ENCODE results near the gene HSPBP1. TPM values are rescaled to one million over a fixed set of nuclear protein-coding genes. Genes with fewer than 3 reads are reported as not detected.
A peak's percentile ranks its signal among the peaks of the same experiment; 100 is the strongest.

HSPBP1 gene
- polyA plus RNA-seq, 1 donor from 2014 or later, result 61.1 TPM

DNA sequence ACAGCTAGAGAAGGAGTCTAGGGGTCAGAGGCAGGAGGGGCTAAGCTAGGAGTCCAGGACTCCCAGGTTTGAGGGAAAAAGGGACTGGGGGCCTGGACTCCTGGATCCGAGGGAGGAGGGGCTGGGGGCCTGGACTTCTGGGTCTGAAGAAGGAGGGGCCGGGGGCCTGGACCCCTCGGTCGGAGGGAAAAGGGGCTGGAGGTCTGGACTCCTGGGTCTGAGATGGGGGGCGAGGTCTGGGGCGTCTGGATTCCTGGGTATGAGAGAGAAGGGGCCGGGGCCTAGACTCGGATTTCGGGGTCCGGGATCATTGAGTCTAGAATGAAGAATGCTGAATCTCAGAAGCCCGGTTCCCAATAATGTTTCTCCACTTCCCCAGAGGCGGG, 22.4 kb upstream of the HSPBP1 start:
- Histone ChIP-seq H3K9ac (ENCODE audit: low read length) (no peak overlapping the region), H3K9me2 (ENCODE audit: insufficient read depth, low read length) (no peaks in the 10 kb centered on the region), H3K27ac (ENCODE audit: low read length) (no peak overlapping the region)

GRCh38 chr19:55301459-55302317, 21.8 kb upstream of the HSPBP1 start:
- no peak overlapping the region for H3K4me2 ChIP-seq (ENCODE audit: low read length)
- no peaks in the 10 kb centered on the region for H3K79me2 ChIP-seq (replicated peaks; ENCODE audit: insufficient read depth, low read length)
- no peaks in the 10 kb centered on the region for H3K9me2 ChIP-seq (ENCODE audit: insufficient read depth, low read length)
- H3F3A ChIP-seq (ENCODE audit: insufficient read depth, low read length, poor library complexity, severe bottlenecking), result no peaks in the 10 kb centered on the region
- no peaks in the 10 kb centered on the region for H3K27me3 ChIP-seq (ENCODE audit: insufficient read depth, low read depth, low read length)
- no peaks in the 10 kb centered on the region for H3K36me3 ChIP-seq (ENCODE audit: insufficient read depth, low read length)
- H3K9me3 ChIP-seq (ENCODE audit: low read length), result no peaks in the 10 kb centered on the region
- no peak overlapping the region for H3K4me3 ChIP-seq (ENCODE audit: low read length)
- no peaks in the 10 kb centered on the region for H4K20me1 ChIP-seq (ENCODE audit: insufficient read depth)
- no peak overlapping the region for H3K27ac ChIP-seq (ENCODE audit: low read length)
- no peak overlapping the region for H2AFZ ChIP-seq (ENCODE audit: low read depth, low read length)
- H3K9ac ChIP-seq (ENCODE audit: low read length), result no peak overlapping the region
- peak; percentile 12 for TF ChIP-seq POLR2AphosphoS5 (IDR thresholded peaks at IDR 0.05)
- TF ChIP-seq, protein P1, sequence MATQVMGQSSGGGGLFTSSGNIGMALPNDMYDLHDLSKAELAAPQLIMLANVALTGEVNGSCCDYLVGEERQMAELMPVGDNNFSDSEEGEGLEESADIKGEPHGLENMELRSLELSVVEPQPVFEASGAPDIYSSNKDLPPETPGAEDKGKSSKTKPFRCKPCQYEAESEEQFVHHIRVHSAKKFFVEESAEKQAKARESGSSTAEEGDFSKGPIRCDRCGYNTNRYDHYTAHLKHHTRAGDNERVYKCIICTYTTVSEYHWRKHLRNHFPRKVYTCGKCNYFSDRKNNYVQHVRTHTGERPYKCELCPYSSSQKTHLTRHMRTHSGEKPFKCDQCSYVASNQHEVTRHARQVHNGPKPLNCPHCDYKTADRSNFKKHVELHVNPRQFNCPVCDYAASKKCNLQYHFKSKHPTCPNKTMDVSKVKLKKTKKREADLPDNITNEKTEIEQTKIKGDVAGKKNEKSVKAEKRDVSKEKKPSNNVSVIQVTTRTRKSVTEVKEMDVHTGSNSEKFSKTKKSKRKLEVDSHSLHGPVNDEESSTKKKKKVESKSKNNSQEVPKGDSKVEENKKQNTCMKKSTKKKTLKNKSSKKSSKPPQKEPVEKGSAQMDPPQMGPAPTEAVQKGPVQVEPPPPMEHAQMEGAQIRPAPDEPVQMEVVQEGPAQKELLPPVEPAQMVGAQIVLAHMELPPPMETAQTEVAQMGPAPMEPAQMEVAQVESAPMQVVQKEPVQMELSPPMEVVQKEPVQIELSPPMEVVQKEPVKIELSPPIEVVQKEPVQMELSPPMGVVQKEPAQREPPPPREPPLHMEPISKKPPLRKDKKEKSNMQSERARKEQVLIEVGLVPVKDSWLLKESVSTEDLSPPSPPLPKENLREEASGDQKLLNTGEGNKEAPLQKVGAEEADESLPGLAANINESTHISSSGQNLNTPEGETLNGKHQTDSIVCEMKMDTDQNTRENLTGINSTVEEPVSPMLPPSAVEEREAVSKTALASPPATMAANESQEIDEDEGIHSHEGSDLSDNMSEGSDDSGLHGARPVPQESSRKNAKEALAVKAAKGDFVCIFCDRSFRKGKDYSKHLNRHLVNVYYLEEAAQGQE (IDR thresholded peaks at IDR 0.05; ENCODE audit: borderline replicate concordance), result no peak
- no peak for TF ChIP-seq MXI1 (conservative IDR thresholded peaks at IDR 0.05; ENCODE audit: poor library complexity, severe bottlenecking)
- TF ChIP-seq SMC3 (conservative IDR thresholded peaks at IDR 0.05; ENCODE audit: poor library complexity), result peak; percentile 89
- no peak for TF ChIP-seq TAF1 (IDR thresholded peaks at IDR 0.05; ENCODE audit: low read depth)
- peak; percentile 94 for TF ChIP-seq CTCF (IDR thresholded peaks at IDR 0.05; ENCODE audit: poor library complexity, severe bottlenecking)
- no peak for TF ChIP-seq EZH2 (IDR thresholded peaks at IDR 0.05; ENCODE audit: borderline replicate concordance, insufficient read depth, low read length, poor library complexity, severe bottlenecking)

More for the DNA sequence above, 22.4 kb upstream of the HSPBP1 start:
- Histone ChIP-seq H3K79me2 (replicated peaks; ENCODE audit: insufficient read depth, low read length) (no peaks in the 10 kb centered on the region), H2AFZ (ENCODE audit: low read depth, low read length) (no peak overlapping the region), H3K4me3 (ENCODE audit: low read length) (no peak overlapping the region), H3K27me3 (ENCODE audit: insufficient read depth, low read depth, low read length) (no peaks in the 10 kb centered on the region), H4K20me1 (ENCODE audit: insufficient read depth) (no peaks in the 10 kb centered on the region), H3K36me3 (ENCODE audit: insufficient read depth, low read length) (no peaks in the 10 kb centered on the region), H3K9me3 (ENCODE audit: low read length) (no peaks in the 10 kb centered on the region), H3F3A (ENCODE audit: insufficient read depth, low read length, poor library complexity, severe bottlenecking) (no peaks in the 10 kb centered on the region), H3K4me2 (ENCODE audit: low read length) (no peak overlapping the region)
- no peak for TF ChIP-seq POLR2AphosphoS5 (IDR thresholded peaks at IDR 0.05)
- TF ChIP-seq MXI1 (conservative IDR thresholded peaks at IDR 0.05; ENCODE audit: poor library complexity, severe bottlenecking), result no peak
- no peak for TF ChIP-seq EZH2 (IDR thresholded peaks at IDR 0.05; ENCODE audit: borderline replicate concordance, insufficient read depth, low read length, poor library complexity, severe bottlenecking)
- TF ChIP-seq CTCF (IDR thresholded peaks at IDR 0.05; ENCODE audit: poor library complexity, severe bottlenecking), result no peak
- TF ChIP-seq RAD21 (conservative IDR thresholded peaks at IDR 0.05), result no peak
- no peak for TF ChIP-seq SMC3 (conservative IDR thresholded peaks at IDR 0.05; ENCODE audit: poor library complexity)
- TF ChIP-seq, protein P1 (IDR thresholded peaks at IDR 0.05; ENCODE audit: borderline replicate concordance), result no peak
- no peak for TF ChIP-seq TAF1 (IDR thresholded peaks at IDR 0.05; ENCODE audit: low read depth)
- TF ChIP-seq EP300 (conservative IDR thresholded peaks at IDR 0.05; ENCODE audit: poor library complexity, severe bottlenecking), result no peak

Measured in neural cell (in vitro differentiated cells).